Measurements from ENCODE around the gene C3orf80.

- TF ChIP-seq TARDBP (IDR thresholded peaks at IDR 0.05): no peak
- no peak for TF ChIP-seq SP1 (IDR thresholded peaks at IDR 0.05)
- no peak for TF ChIP-seq L3MBTL2 (conservative IDR thresholded peaks at IDR 0.05)
- TF ChIP-seq FOXK2 (IDR thresholded peaks at IDR 0.05): no peak
- no peak for TF ChIP-seq HDGF (IDR thresholded peaks at IDR 0.05; ENCODE audit: borderline replicate concordance)
- no peak for TF ChIP-seq FOXM1 (IDR thresholded peaks at IDR 0.05; ENCODE audit: borderline replicate concordance)
- TF ChIP-seq NFRKB (IDR thresholded peaks at IDR 0.05): no peak
- TF ChIP-seq FOXA1 (IDR thresholded peaks at IDR 0.05): no peak
- TF ChIP-seq ARNT (IDR thresholded peaks at IDR 0.05): no peak
- no peak for TF ChIP-seq ZNF384 (IDR thresholded peaks at IDR 0.05)
- TF ChIP-seq SUZ12 (IDR thresholded peaks at IDR 0.05): no peak
- TF ChIP-seq BHLHE40 (IDR thresholded peaks at IDR 0.05; ENCODE audit: borderline replicate concordance): no peak
Observed at GRCh38 chr3:160253298-160253697, 28.1 kb downstream of the C3orf80 start.

Measured in HEK293T (cell line).